LNCaP clone FGC (cell line): ENCODE measurements around the gene CACNA1D.

ENCODE experiments used
- DNase-seq: peaks from one replicate; pipeline ENCODE4 v3.0.0-alpha.2; 2011; ENCODE audit warnings: low read depth
- H3K4me3 ChIP-seq: 2 replicates; pipeline ENCODE4 v1.5.1; 2011; ENCODE audit warnings: mild to moderate bottlenecking, low read depth, low read length, control low read depth
- CTCF ChIP-seq: IDR thresholded peaks from 2 replicates; pipeline ENCODE4 v1.5.1; 2012; ENCODE audit warnings: mild to moderate bottlenecking; ENCODE audit not compliant: control insufficient read depth, insufficient read depth; ENCODE audit errors: extremely low read depth

CACNA1D gene

DNA sequence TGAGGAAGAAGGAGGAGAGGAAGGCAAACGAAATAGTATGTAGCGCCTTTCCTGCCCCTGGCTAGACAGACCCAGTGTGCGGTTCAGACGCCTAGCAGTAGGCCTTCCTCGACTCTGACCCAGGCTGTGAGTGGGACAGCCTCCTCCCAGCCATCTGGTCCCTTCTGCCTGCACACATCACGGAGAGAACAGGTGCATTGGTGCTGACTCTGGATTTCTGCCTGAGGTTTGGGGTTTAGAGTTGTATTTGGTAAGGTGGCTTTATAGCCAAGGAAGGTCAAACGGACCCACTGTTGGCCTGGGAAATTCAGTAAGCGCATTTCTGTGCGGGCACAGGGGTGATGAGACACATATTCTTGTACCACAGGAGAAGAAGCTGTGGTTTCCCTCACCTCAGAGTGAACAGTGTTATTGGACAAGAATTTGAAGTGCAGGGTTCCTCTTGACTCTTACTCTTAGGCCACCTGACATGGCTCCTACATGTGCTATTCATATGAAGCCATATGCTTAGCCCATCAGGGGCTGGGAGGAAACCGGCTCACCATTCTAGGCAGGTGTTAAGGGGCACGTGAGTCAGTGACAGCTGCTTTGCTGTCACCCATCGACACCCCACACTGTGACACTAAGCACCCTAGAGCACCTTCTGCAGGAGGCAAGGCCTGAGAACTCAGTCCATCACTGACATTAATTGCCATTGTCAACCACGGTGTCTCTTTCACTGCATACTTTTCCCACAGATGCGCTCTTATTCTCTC is 208.5 kb downstream of the CACNA1D start:
- TF ChIP-seq CTCF = no peak
- no peak overlapping the region for H3K4me3 ChIP-seq
- no peak for DNase-seq

- no peak overlapping the region for H3K4me3 ChIP-seq
- no peak for DNase-seq
- TF ChIP-seq CTCF = no peak
Observed at GRCh38 chr3:53703630-53704362, 209.4 kb downstream of the CACNA1D start.

DNA sequence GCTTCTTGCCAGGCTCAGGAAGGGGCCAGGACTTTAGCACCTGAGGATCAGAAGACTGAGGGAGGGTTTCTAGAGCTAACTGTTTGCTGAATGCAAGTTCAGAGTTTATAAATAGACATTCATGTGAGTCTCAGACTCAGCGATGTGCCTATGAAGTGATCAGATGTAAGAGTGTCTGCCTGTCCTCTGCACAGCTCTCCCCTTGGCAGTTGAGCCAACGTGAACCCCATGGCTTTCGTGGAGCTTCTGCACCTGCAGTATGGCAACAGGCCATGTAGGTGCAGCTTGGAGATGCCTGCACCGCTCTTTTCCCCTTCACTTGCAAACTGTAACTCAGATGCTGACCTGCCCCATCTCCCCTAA is 209.9 kb downstream of the CACNA1D start:
- TF ChIP-seq CTCF = no peak

DNA sequence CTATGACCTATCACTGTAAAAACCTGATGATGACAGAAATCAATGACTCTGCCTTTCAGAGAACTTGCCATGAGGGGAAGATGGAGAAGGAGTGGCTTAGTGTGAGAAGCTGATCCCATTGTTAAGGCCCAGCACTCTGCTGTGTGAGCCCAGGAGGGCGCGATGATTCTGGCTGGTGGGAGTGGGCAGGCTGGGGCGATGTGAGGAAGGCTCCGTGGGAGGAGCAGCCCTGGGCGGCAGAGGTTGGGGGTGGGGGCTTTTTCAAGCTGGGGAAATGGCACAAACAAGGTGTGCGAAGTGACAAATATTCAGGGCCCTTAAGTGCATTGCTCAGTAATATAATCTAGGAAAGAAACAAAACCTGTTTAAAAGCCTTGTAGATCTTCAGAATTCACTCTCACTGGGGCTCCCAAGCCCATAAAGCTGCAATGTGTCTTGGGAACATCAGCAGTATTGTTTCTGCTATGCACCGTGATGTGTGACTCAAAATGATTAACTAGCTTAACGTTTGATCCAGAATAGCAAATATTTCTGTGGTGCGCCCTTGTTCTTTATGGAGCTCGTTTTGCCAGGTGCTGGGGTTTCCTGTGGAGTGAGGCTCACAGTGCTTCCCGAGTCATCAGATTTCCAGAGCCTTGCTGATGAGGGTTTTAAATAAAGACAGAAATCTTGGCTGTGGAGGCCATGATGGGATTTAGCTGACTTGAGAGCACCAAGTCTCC is 210.8 kb downstream of the CACNA1D start:
- no peak for TF ChIP-seq CTCF
- H3K4me3 ChIP-seq = no peak overlapping the region
- DNase-seq = no peak

More for the DNA sequence above, 209.9 kb downstream of the CACNA1D start:
- no peak overlapping the region for H3K4me3 ChIP-seq
- no peak for DNase-seq

GRCh38 chr3:53705774-53706173 is 211.4 kb downstream of the CACNA1D start:
- TF ChIP-seq CTCF = no peak
- no peak overlapping the region for H3K4me3 ChIP-seq
- DNase-seq = no peak

GRCh38 chr3:53707222-53707621 is 212.8 kb downstream of the CACNA1D start:
- H3K4me3 ChIP-seq = no peak overlapping the region
- DNase-seq = no peak
- TF ChIP-seq CTCF = no peak
